Measurements from ENCODE around the gene NOD2. TPM values are rescaled to one million over a fixed set of nuclear protein-coding genes. Genes with fewer than 3 reads are reported as not detected.

Gene NOD2
- total RNA-seq, 1 experiment from 2014 or later, result 0.70 TPM

GRCh38 chr16:50756473-50756872, 63.1 kb downstream of the NOD2 start:
- DNase-seq, result no peak
- no peaks in the 10 kb centered on the region for H3K27me3 ChIP-seq (ENCODE audit: insufficient read depth, low read depth)
- no peak overlapping the region for H3K27ac ChIP-seq
- H4K20me1 ChIP-seq (ENCODE audit: insufficient read depth), result no peaks in the 10 kb centered on the region
- no peaks in the 10 kb centered on the region for H3K36me3 ChIP-seq (ENCODE audit: low read depth)
- H2AFZ ChIP-seq, result no peak overlapping the region
- no peak for TF ChIP-seq EZH2 (IDR thresholded peaks at IDR 0.05; ENCODE audit: low read depth)
- TF ChIP-seq CTCF (conservative IDR thresholded peaks at IDR 0.05), result no peak
- H3K4me3 ChIP-seq, result no peak overlapping the region
- no peaks in the 10 kb centered on the region for H3K9me2 ChIP-seq (ENCODE audit: insufficient read depth)
- no TSS peak for BruUV-seq (replicated peaks)
- CTCF ChIA-PET, result no interaction called here
- POLR2A ChIA-PET (ENCODE audit: unreplicated experiment), result no interaction called here
- H3F3A ChIP-seq (ENCODE audit: insufficient read depth, low read depth), result no peaks in the 10 kb centered on the region
- no peaks in the 10 kb centered on the region for H3K4me1 ChIP-seq (replicated peaks; ENCODE audit: insufficient read depth)
- no peak overlapping the region for H3K4me2 ChIP-seq
- no peaks in the 10 kb centered on the region for H3K79me2 ChIP-seq (ENCODE audit: low read depth)
- H3K9me3 ChIP-seq (ENCODE audit: insufficient read depth, low read depth), result no peaks in the 10 kb centered on the region
- intact Hi-C loops (cut with micrococcal nuclease; ENCODE audit: unreplicated experiment), result no loop called here

- no peaks in the 10 kb centered on the region for H4K20me1 ChIP-seq (ENCODE audit: insufficient read depth)
- H3K4me3 ChIP-seq, result no peak overlapping the region
- ChIA-PET POLR2A (ENCODE audit: unreplicated experiment) (no interaction called here), CTCF (no interaction called here)
- no peaks in the 10 kb centered on the region for H3K4me1 ChIP-seq (replicated peaks; ENCODE audit: insufficient read depth)
- no peaks in the 10 kb centered on the region for H3F3A ChIP-seq (ENCODE audit: insufficient read depth, low read depth)
- H2AFZ ChIP-seq, result no peak overlapping the region
- no peak for DNase-seq
- no peak for TF ChIP-seq EZH2 (IDR thresholded peaks at IDR 0.05; ENCODE audit: low read depth)
- TF ChIP-seq CTCF (conservative IDR thresholded peaks at IDR 0.05), result no peak
- H3K27me3 ChIP-seq (ENCODE audit: insufficient read depth, low read depth), result no peaks in the 10 kb centered on the region
- no peaks in the 10 kb centered on the region for H3K79me2 ChIP-seq (ENCODE audit: low read depth)
- H3K4me2 ChIP-seq, result no peak overlapping the region
- H3K9me2 ChIP-seq (ENCODE audit: insufficient read depth), result no peaks in the 10 kb centered on the region
- H3K27ac ChIP-seq, result no peak overlapping the region
- intact Hi-C loops (cut with micrococcal nuclease; ENCODE audit: unreplicated experiment), result no loop called here
- no peaks in the 10 kb centered on the region; the same call in 1 of the 2 replicates for H3K9me3 ChIP-seq (ENCODE audit: insufficient read depth, low read depth)
- H3K36me3 ChIP-seq (ENCODE audit: low read depth), result no peaks in the 10 kb centered on the region
- no TSS peak for BruUV-seq (replicated peaks)
Observed at GRCh38 chr16:50761267-50761666, 67.9 kb downstream of the NOD2 start.

GRCh38 chr16:50762241-50762640, 68.8 kb downstream of the NOD2 start:
- H3K36me3 ChIP-seq (ENCODE audit: low read depth), result no peaks in the 10 kb centered on the region
- intact Hi-C loops (cut with micrococcal nuclease; ENCODE audit: unreplicated experiment), result no loop called here
- no peak overlapping the region for H3K4me2 ChIP-seq

More at GRCh38 chr16:50762241-50762640, 68.8 kb downstream of the NOD2 start:
- no TSS peak for BruUV-seq (replicated peaks)
- ChIA-PET CTCF (no interaction called here), POLR2A (ENCODE audit: unreplicated experiment) (no interaction called here)
- Histone ChIP-seq H3K4me1 (replicated peaks; ENCODE audit: insufficient read depth) (no peaks in the 10 kb centered on the region), H2AFZ (no peak overlapping the region), H3K27me3 (ENCODE audit: insufficient read depth, low read depth) (no peaks in the 10 kb centered on the region), H4K20me1 (ENCODE audit: insufficient read depth) (no peaks in the 10 kb centered on the region), H3K27ac (no peak overlapping the region), H3K4me3 (no peak overlapping the region), H3F3A (ENCODE audit: insufficient read depth, low read depth) (no peaks in the 10 kb centered on the region), H3K9me3 (ENCODE audit: insufficient read depth, low read depth) (no peaks in the 10 kb centered on the region; the same call in 1 of the 2 replicates), H3K9me2 (ENCODE audit: insufficient read depth) (no peaks in the 10 kb centered on the region), H3K79me2 (ENCODE audit: low read depth) (no peaks in the 10 kb centered on the region)
- TF ChIP-seq EZH2 (IDR thresholded peaks at IDR 0.05; ENCODE audit: low read depth) (no peak), CTCF (conservative IDR thresholded peaks at IDR 0.05) (no peak)
- no peak for DNase-seq
